Osteoblast (primary cell): ENCODE data around the gene KRTAP19-3. TPM values are rescaled to one million over a fixed set of nuclear protein-coding genes. Genes with fewer than 3 reads are reported as not detected.

Experiments
- DNase-seq: peaks from one replicate; pipeline ENCODE4 v3.0.0; 2011; ENCODE audit warnings: low spot score, mixed read lengths; ENCODE audit not compliant: insufficient read length; ENCODE audit errors: missing footprints
- H2AFZ ChIP-seq: 2 replicates; pipeline ENCODE4 v1.6.0; 2011; ENCODE audit warnings: mild to moderate bottlenecking, low read length
- H3K27ac ChIP-seq: 2 replicates; pipeline ENCODE4 v1.5.1; 2011; ENCODE audit warnings: mild to moderate bottlenecking, low read depth, low read length, moderate library complexity
- H3K27me3 ChIP-seq: 2 replicates; pipeline ENCODE4 v1.6.0; 2012; ENCODE audit warnings: mild to moderate bottlenecking, control low read depth, inconsistent platforms, low read length, moderate library complexity; ENCODE audit not compliant: insufficient read depth
- H3K36me3 ChIP-seq: 2 replicates; pipeline ENCODE4 v1.5.1; 2011; ENCODE audit warnings: mild to moderate bottlenecking, low read length, control low read depth, moderate library complexity; ENCODE audit not compliant: insufficient read depth
- H3K4me1 ChIP-seq: 2 replicates; pipeline ENCODE4 v1.5.1; 2011; ENCODE audit warnings: mild to moderate bottlenecking, low read length, control low read depth, moderate library complexity; ENCODE audit not compliant: insufficient read depth
- H3K4me2 ChIP-seq: 2 replicates; pipeline ENCODE4 v1.6.0; 2011; ENCODE audit warnings: mild to moderate bottlenecking, low read length; ENCODE audit not compliant: insufficient read depth
- H3K4me3 ChIP-seq: fragments of 200-600 bp; sonication (generic); 3 replicates; pipeline ENCODE4 v1.5.1; 2012; ENCODE audit warnings: mild to moderate bottlenecking, low read length, inconsistent platforms; ENCODE audit not compliant: insufficient read depth
- H3K79me2 ChIP-seq: 2 replicates; pipeline ENCODE4 v1.6.0; 2012; ENCODE audit warnings: mild to moderate bottlenecking, low read length, control low read depth, inconsistent platforms; ENCODE audit not compliant: insufficient read depth
- H3K9me3 ChIP-seq: 2 replicates; pipeline ENCODE4 v1.5.1; 2011; ENCODE audit warnings: low read depth, low read length, control low read depth
- H4K20me1 ChIP-seq: 2 replicates; pipeline ENCODE4 v1.6.0; 2012; ENCODE audit warnings: mild to moderate bottlenecking, low read length, control low read depth; ENCODE audit not compliant: insufficient read depth
- CTCF ChIP-seq: IDR thresholded peaks from 2 replicates; pipeline ENCODE4 v1.5.1; 2011; ENCODE audit warnings: mild to moderate bottlenecking, low read depth, low read length, moderate library complexity; ENCODE audit errors: extremely low read depth
- total RNA-seq: library from RNA; depleted of rRNA; stranded (reverse); fragments of >200 nt; gene quantifications from 2 replicates; pipeline ENCODE4 v1.2.3, GENCODE V29; 2012

The KRTAP19-3 gene
- total RNA-seq, 1 donor, result not detected

GRCh38 chr21:30468900-30469714 is 22.7 kb downstream of the KRTAP19-3 start:
- Histone ChIP-seq H3K27ac (no peak overlapping the region), H4K20me1 (no peaks in the 10 kb centered on the region), H3K4me2 (no peak overlapping the region), H3K4me3 (no peak overlapping the region), H3K79me2 (no peaks in the 10 kb centered on the region), H3K4me1 (no peaks in the 10 kb centered on the region), H3K27me3 (no peaks in the 10 kb centered on the region), H2AFZ (no peak overlapping the region), H3K9me3 (no peaks in the 10 kb centered on the region), H3K36me3 (no peaks in the 10 kb centered on the region)
- no peak for TF ChIP-seq CTCF
- no peak for DNase-seq

- no peaks in the 10 kb centered on the region for H3K27me3 ChIP-seq
- DNase-seq, result no peak
- no peak overlapping the region for H2AFZ ChIP-seq
These were observed 28.1 kb downstream of the KRTAP19-3 start for GRCh38 chr21:30463713-30464112.

GRCh38 chr21:30448514-30448913 is 43.3 kb downstream of the KRTAP19-3 start:
- no peak overlapping the region for H2AFZ ChIP-seq
- H3K4me2 ChIP-seq, result no peak overlapping the region
- H3K9me3 ChIP-seq, result no peaks in the 10 kb centered on the region
- H3K4me1 ChIP-seq, result no peaks in the 10 kb centered on the region
- H3K79me2 ChIP-seq, result no peaks in the 10 kb centered on the region
- H4K20me1 ChIP-seq, result no peaks in the 10 kb centered on the region
- no peak for TF ChIP-seq CTCF
- no peak overlapping the region for H3K27ac ChIP-seq
- H3K36me3 ChIP-seq, result no peaks in the 10 kb centered on the region
- no peaks in the 10 kb centered on the region for H3K27me3 ChIP-seq
- DNase-seq, result no peak
- H3K4me3 ChIP-seq, result no peak overlapping the region

More at GRCh38 chr21:30463713-30464112, 28.1 kb downstream of the KRTAP19-3 start:
- Histone ChIP-seq H3K4me1 (no peaks in the 10 kb centered on the region), H3K27ac (no peak overlapping the region), H3K79me2 (no peaks in the 10 kb centered on the region), H3K9me3 (peaks cover 2% of the 10 kb centered on the region), H3K4me2 (no peak overlapping the region), H3K36me3 (no peaks in the 10 kb centered on the region), H3K4me3 (no peak overlapping the region), H4K20me1 (no peaks in the 10 kb centered on the region)
- TF ChIP-seq CTCF, result peak; percentile 26

GRCh38 chr21:30447056-30447455 is 44.8 kb downstream of the KRTAP19-3 start:
- Histone ChIP-seq H3K9me3 (no peaks in the 10 kb centered on the region), H3K4me1 (no peaks in the 10 kb centered on the region), H3K27ac (no peak overlapping the region), H3K4me2 (no peak overlapping the region), H3K27me3 (no peaks in the 10 kb centered on the region), H3K4me3 (no peak overlapping the region), H4K20me1 (no peaks in the 10 kb centered on the region), H3K36me3 (no peaks in the 10 kb centered on the region), H2AFZ (no peak overlapping the region), H3K79me2 (no peaks in the 10 kb centered on the region)
- no peak for DNase-seq
- no peak for TF ChIP-seq CTCF
